H1 (cell line): ENCODE results near the gene CHD2. TPM values are rescaled to one million over a fixed set of nuclear protein-coding genes. Genes with fewer than 3 reads are reported as not detected.

Source experiments
- CHD7 ChIP-seq: fragments of 300-600 bp; sonication (generic); IDR thresholded peaks from 2 replicates; pipeline ENCODE4 v1.7.1; 2012; ENCODE audit warnings: low read length, moderate library complexity, mild to moderate bottlenecking, inconsistent platforms; ENCODE audit not compliant: insufficient replicate concordance
- CREB1 ChIP-seq: IDR thresholded peaks from 2 replicates; pipeline ENCODE4 v1.6.1; 2012; ENCODE audit warnings: inconsistent platforms
- E2F6 ChIP-seq: IDR thresholded peaks from 2 replicates; pipeline ENCODE4 v1.6.1; 2012; ENCODE audit warnings: inconsistent platforms
- NANOG ChIP-seq: IDR thresholded peaks from 2 replicates; pipeline ENCODE4 v1.6.1; 2011; ENCODE audit warnings: low read length, low read depth, mild to moderate bottlenecking, inconsistent platforms; ENCODE audit not compliant: insufficient read depth, poor library complexity, severe bottlenecking
- SIX5 ChIP-seq: IDR thresholded peaks from 2 replicates; pipeline ENCODE4 v1.6.1; 2011; ENCODE audit warnings: mild to moderate bottlenecking, low read depth, low read length
- USF2 ChIP-seq: IDR thresholded peaks from 2 replicates; pipeline ENCODE4 v1.6.1; 2011; ENCODE audit warnings: low read length, improper control_type of control experiment
- polyA plus RNA-seq, 7 experiments: library from polyadenylated mRNA; depleted of rRNA in 3 of 7; stranded (reverse) in 5 of 7; unstranded in 2 of 7; fragments of >200 nt in 5 of 7; fragments of 200-250 nt in 2 of 7; gene quantifications; 1 replicate in 5 of 7; 2 replicates in 1 of 7; 4 replicates in 1 of 7; pipeline versions ENCODE4 v1.2.1 to v1.2.3, GENCODE V29; 2011 to 2013; ENCODE audit warnings: missing spikeins in 2 of 7, mixed read lengths in 2 of 7
- total RNA-seq: library from RNA; stranded (reverse); fragmentation: NEBNext Ultra II Directional; extraction: Animal tissue kit (Norgen Biotek cat#: 25700); gene quantifications from 2 replicates; pipeline ENCODE4 v1.2.1, GENCODE V29; 2021

Gene CHD2
- total and polyA plus RNA-seq, 2 of the 8 experiments (the other 6 are each of a cell fraction or from before 2014, with no cell fraction given) = 28.8 to 70.0 TPM

- no peak for TF ChIP-seq CHD7
- TF ChIP-seq SIX5 = no peak
- TF ChIP-seq NANOG = no peak
- TF ChIP-seq E2F6 = no peak
- TF ChIP-seq USF2 = no peak
- no peak for TF ChIP-seq CREB1
Observed at GRCh38 chr15:92924216-92924615, 24.1 kb downstream of the CHD2 start (continued).
